Measurements from ENCODE around the gene IFT57.

IFT57 gene

DNA sequence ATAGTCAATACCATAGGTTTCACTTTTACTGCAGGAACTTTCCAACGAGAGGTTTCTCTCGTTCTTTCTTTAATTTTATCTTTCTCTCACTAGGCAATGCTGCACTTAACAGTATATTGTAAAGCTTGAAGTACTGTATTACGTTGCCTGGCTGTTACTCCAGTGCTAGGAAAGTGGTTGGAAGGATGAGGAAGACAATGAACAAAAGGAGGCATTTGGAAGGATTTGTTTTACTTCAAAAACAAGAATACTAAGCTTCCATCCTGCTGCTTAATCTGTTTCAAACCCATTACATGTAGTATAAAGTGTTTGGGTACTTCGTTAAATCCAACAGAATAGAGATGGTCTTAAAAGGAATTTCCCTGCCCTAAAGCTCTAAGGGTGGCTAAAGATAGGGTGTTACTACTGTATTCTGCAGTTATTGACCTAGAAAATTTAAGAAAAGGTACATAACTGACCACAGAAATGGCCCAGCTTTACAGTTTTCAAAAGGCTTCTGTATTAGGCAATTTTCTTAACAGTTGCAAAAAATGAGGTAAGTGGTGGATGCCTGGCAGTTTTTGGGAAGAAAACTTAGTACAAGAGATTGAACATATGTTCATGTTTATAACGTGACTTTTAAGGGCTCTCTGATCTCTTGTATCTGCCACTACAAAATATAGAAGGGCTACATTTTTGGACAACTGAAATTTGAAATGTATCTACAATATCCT lies 785 bp upstream of the IFT57 start:
- 29 to 52% methylated on average over 2 to 5 of the region's 5 CpGs for WGBS, 2 experiments
- Histone ChIP-seq H3K36me3 (ENCODE audit: control insufficient read depth, insufficient read depth, low read length) (no peaks in the 10 kb centered on the region), H3K4me1 (ENCODE audit: control insufficient read depth, insufficient read depth, low read length) (peaks cover 27% of the 10 kb centered on the region), H3K27me3 (ENCODE audit: control insufficient read depth, insufficient read depth, low read length, poor library complexity, severe bottlenecking) (peaks cover 10% of the 10 kb centered on the region), H3K27ac (ENCODE audit: insufficient read depth, low read depth, low read length, poor library complexity, severe bottlenecking) (peak overlapping the region; percentile 76), H3K4me3 (ENCODE audit: insufficient read depth, low read depth, low read length) (peak overlapping the region; percentile 43), H3K9me3 (ENCODE audit: control insufficient read depth, low read length) (no peaks in the 10 kb centered on the region)

DNA sequence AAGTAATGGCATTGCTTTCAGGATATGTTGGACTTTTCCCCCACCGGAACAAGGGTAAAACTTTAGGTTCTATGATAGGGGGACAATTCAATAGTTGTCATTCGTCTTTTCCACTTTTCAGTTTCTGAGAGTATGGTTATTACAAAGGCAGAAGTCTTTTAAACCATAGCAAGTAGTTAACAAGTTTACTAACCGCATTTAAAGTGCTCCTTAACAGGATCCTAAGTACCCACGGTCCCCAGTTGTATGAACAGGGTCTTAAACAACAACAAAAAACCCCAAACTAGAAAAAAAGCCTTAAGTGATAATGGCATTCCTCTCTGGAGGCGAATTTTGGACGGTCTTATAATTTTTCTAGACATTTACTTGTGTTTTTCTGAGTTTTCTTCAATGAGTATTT lies 831 bp downstream of the IFT57 start:
- no peaks in the 10 kb centered on the region for H3K36me3 ChIP-seq (ENCODE audit: control insufficient read depth, insufficient read depth, low read length)
- H3K9me3 ChIP-seq (ENCODE audit: control insufficient read depth, low read length): no peaks in the 10 kb centered on the region
- H3K27ac ChIP-seq (ENCODE audit: insufficient read depth, low read depth, low read length, poor library complexity, severe bottlenecking): no peak overlapping the region
- peak overlapping the region; percentile 59 for H3K4me3 ChIP-seq (ENCODE audit: insufficient read depth, low read depth, low read length)
- H3K27me3 ChIP-seq (ENCODE audit: control insufficient read depth, insufficient read depth, low read length, poor library complexity, severe bottlenecking): peaks cover 10% of the 10 kb centered on the region
- peaks cover 27% of the 10 kb centered on the region for H3K4me1 ChIP-seq (ENCODE audit: control insufficient read depth, insufficient read depth, low read length)
- WGBS, 2 experiments: 54 to 65% methylated on average over 4 to 6 of the region's 6 CpGs

GRCh38 chr3:108219336-108219735 lies 2.9 kb downstream of the IFT57 start:
- no peak overlapping the region for H3K27ac ChIP-seq (ENCODE audit: insufficient read depth, low read depth, low read length, poor library complexity, severe bottlenecking)
- no peak overlapping the region for H3K4me3 ChIP-seq (ENCODE audit: insufficient read depth, low read depth, low read length)
- peaks cover 10% of the 10 kb centered on the region for H3K27me3 ChIP-seq (ENCODE audit: control insufficient read depth, insufficient read depth, low read length, poor library complexity, severe bottlenecking)
- WGBS, 2 experiments: 86 to 96% methylated on average over 8 to 9 of the region's 9 CpGs
- H3K36me3 ChIP-seq (ENCODE audit: control insufficient read depth, insufficient read depth, low read length): no peaks in the 10 kb centered on the region
- no peaks in the 10 kb centered on the region for H3K9me3 ChIP-seq (ENCODE audit: control insufficient read depth, low read length)
- H3K4me1 ChIP-seq (ENCODE audit: control insufficient read depth, insufficient read depth, low read length): peaks cover 19% of the 10 kb centered on the region

DNA sequence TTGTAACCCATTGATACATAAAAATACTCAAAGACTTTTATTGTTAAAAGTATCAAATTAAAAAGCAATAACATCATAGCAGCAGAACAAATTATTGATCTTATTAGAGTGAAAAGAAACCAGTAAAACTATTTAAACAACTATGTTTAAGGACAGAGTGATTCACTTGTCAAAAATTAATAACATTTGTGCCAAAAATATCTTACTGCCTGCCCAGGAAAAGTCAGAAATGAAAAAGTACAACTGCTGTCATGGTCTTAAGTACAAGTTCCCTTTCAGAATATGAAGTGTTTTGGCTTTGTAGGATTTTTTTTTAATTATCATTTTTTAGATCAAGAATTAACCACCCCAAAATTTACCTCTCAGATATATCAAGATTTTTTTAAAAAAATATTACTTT lies 3.4 kb downstream of the IFT57 start:
- Histone ChIP-seq H3K4me1 (ENCODE audit: control insufficient read depth, insufficient read depth, low read length) (peaks cover 14% of the 10 kb centered on the region), H3K27ac (ENCODE audit: insufficient read depth, low read depth, low read length, poor library complexity, severe bottlenecking) (no peak overlapping the region), H3K9me3 (ENCODE audit: control insufficient read depth, low read length) (no peaks in the 10 kb centered on the region), H3K27me3 (ENCODE audit: control insufficient read depth, insufficient read depth, low read length, poor library complexity, severe bottlenecking) (peaks cover 6% of the 10 kb centered on the region), H3K36me3 (ENCODE audit: control insufficient read depth, insufficient read depth, low read length) (no peaks in the 10 kb centered on the region), H3K4me3 (ENCODE audit: insufficient read depth, low read depth, low read length) (no peak overlapping the region)

DNA sequence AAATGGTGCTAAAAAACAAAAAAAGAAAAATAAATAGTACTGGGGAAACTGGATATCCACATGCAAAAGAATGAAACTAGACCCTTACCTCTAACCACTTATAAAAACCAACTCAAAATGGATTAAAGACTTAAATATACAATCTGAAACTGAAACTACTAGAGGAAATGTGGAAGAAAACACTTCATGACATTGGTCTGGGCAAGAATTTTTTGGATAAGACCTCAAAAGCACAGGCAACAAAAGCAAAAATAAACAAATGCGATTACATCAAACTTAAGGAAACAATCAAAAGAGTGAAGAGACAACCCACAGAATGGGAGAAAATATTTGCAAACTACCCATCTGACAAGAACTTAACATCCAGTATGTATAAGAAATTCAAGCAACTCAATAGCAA lies 6.4 kb downstream of the IFT57 start:
- Histone ChIP-seq H3K4me1 (ENCODE audit: control insufficient read depth, insufficient read depth, low read length) (peaks cover 4% of the 10 kb centered on the region), H3K36me3 (ENCODE audit: control insufficient read depth, insufficient read depth, low read length) (peaks cover 7% of the 10 kb centered on the region), H3K27me3 (ENCODE audit: control insufficient read depth, insufficient read depth, low read length, poor library complexity, severe bottlenecking) (no peaks in the 10 kb centered on the region), H3K9me3 (ENCODE audit: control insufficient read depth, low read length) (no peaks in the 10 kb centered on the region), H3K27ac (ENCODE audit: insufficient read depth, low read depth, low read length, poor library complexity, severe bottlenecking) (no peak overlapping the region), H3K4me3 (ENCODE audit: insufficient read depth, low read depth, low read length) (no peak overlapping the region)
- WGBS, 2 experiments: 89 to 91% methylated on average over 1 of the region's 1 CpG

GRCh38 chr3:108209579-108209978 lies 12.6 kb downstream of the IFT57 start:
- H3K36me3 ChIP-seq (ENCODE audit: control insufficient read depth, insufficient read depth, low read length): peaks cover 7% of the 10 kb centered on the region
- H3K27me3 ChIP-seq (ENCODE audit: control insufficient read depth, insufficient read depth, low read length, poor library complexity, severe bottlenecking): no peaks in the 10 kb centered on the region
- no peaks in the 10 kb centered on the region for H3K4me1 ChIP-seq (ENCODE audit: control insufficient read depth, insufficient read depth, low read length)
- WGBS, 2 experiments: 92 to 95% methylated on average over 3 of the region's 3 CpGs
- H3K9me3 ChIP-seq (ENCODE audit: control insufficient read depth, low read length): no peaks in the 10 kb centered on the region
- H3K4me3 ChIP-seq (ENCODE audit: insufficient read depth, low read depth, low read length): no peak overlapping the region
- no peak overlapping the region for H3K27ac ChIP-seq (ENCODE audit: insufficient read depth, low read depth, low read length, poor library complexity, severe bottlenecking)

GRCh38 chr3:108208831-108209230 lies 13.4 kb downstream of the IFT57 start:
- Histone ChIP-seq H3K9me3 (ENCODE audit: control insufficient read depth, low read length) (no peaks in the 10 kb centered on the region), H3K4me3 (ENCODE audit: insufficient read depth, low read depth, low read length) (no peak overlapping the region), H3K4me1 (ENCODE audit: control insufficient read depth, insufficient read depth, low read length) (no peaks in the 10 kb centered on the region), H3K36me3 (ENCODE audit: control insufficient read depth, insufficient read depth, low read length) (peaks cover 7% of the 10 kb centered on the region), H3K27ac (ENCODE audit: insufficient read depth, low read depth, low read length, poor library complexity, severe bottlenecking) (no peak overlapping the region), H3K27me3 (ENCODE audit: control insufficient read depth, insufficient read depth, low read length, poor library complexity, severe bottlenecking) (no peaks in the 10 kb centered on the region)
- WGBS, 2 experiments: no CpG with 5 or more reads among the region's 1 CpG

DNA sequence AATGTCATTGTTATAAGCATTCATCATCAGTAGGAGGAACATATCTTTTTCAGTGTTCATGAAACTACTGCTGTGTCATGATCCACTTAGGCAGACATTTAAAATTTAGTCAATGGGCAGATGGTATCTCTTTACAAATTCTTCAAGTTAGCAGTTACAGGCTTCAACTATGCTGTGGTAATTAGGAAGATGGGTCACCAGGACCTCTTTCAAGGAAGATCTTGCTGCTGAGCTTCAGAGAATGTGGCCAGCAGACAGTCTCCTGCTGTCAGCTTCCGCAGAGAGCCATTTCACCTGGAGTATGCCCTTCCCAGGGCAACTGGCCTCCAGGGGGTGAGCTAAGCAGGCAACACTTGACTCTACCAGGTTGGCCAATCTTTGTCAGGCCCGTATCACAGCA lies 19.4 kb downstream of the IFT57 start:
- H3K9me3 ChIP-seq (ENCODE audit: control insufficient read depth, low read length): no peaks in the 10 kb centered on the region
- no peaks in the 10 kb centered on the region for H3K4me1 ChIP-seq (ENCODE audit: control insufficient read depth, insufficient read depth, low read length)
- WGBS, 2 experiments: 80 to 84% methylated on average over 2 of the region's 2 CpGs
- H3K27me3 ChIP-seq (ENCODE audit: control insufficient read depth, insufficient read depth, low read length, poor library complexity, severe bottlenecking): no peaks in the 10 kb centered on the region
- H3K4me3 ChIP-seq (ENCODE audit: insufficient read depth, low read depth, low read length): no peak overlapping the region
- H3K27ac ChIP-seq (ENCODE audit: insufficient read depth, low read depth, low read length, poor library complexity, severe bottlenecking): no peak overlapping the region
- H3K36me3 ChIP-seq (ENCODE audit: control insufficient read depth, insufficient read depth, low read length): no peaks in the 10 kb centered on the region

- H3K4me1 ChIP-seq (ENCODE audit: control insufficient read depth, insufficient read depth, low read length): no peaks in the 10 kb centered on the region
- WGBS, 2 experiments: 79 to 82% methylated on average over 4 of the region's 4 CpGs
- H3K36me3 ChIP-seq (ENCODE audit: control insufficient read depth, insufficient read depth, low read length): no peaks in the 10 kb centered on the region
- H3K27ac ChIP-seq (ENCODE audit: insufficient read depth, low read depth, low read length, poor library complexity, severe bottlenecking): no peak overlapping the region
- no peaks in the 10 kb centered on the region for H3K9me3 ChIP-seq (ENCODE audit: control insufficient read depth, low read length)
- no peaks in the 10 kb centered on the region for H3K27me3 ChIP-seq (ENCODE audit: control insufficient read depth, insufficient read depth, low read length, poor library complexity, severe bottlenecking)
- no peak overlapping the region for H3K4me3 ChIP-seq (ENCODE audit: insufficient read depth, low read depth, low read length)
Observed at GRCh38 chr3:108202080-108202479, 20.1 kb downstream of the IFT57 start.

DNA sequence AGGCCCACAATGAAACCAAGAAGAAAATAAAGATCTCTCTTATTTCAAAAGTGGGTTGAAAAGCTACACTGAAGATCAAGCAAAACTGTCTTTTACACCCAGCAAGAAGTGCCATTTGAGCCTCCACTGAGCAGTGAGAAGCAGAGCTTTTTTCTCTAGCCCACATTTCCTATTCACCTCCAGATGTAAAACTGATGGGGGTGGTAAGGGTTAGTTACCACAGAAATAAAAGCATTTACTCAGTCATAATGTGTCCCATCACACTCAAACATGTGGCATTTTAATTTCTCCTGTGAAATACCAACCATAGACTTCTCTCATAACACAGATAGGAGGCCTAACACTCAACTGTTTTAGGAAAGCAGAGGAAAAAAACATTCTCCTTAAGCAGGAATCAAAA lies 21.0 kb downstream of the IFT57 start:
- H3K36me3 ChIP-seq (ENCODE audit: control insufficient read depth, insufficient read depth, low read length): no peaks in the 10 kb centered on the region
- no peaks in the 10 kb centered on the region for H3K9me3 ChIP-seq (ENCODE audit: control insufficient read depth, low read length)
- H3K27me3 ChIP-seq (ENCODE audit: control insufficient read depth, insufficient read depth, low read length, poor library complexity, severe bottlenecking): no peaks in the 10 kb centered on the region
- H3K4me1 ChIP-seq (ENCODE audit: control insufficient read depth, insufficient read depth, low read length): no peaks in the 10 kb centered on the region
- H3K4me3 ChIP-seq (ENCODE audit: insufficient read depth, low read depth, low read length): no peak overlapping the region
- H3K27ac ChIP-seq (ENCODE audit: insufficient read depth, low read depth, low read length, poor library complexity, severe bottlenecking): no peak overlapping the region

DNA sequence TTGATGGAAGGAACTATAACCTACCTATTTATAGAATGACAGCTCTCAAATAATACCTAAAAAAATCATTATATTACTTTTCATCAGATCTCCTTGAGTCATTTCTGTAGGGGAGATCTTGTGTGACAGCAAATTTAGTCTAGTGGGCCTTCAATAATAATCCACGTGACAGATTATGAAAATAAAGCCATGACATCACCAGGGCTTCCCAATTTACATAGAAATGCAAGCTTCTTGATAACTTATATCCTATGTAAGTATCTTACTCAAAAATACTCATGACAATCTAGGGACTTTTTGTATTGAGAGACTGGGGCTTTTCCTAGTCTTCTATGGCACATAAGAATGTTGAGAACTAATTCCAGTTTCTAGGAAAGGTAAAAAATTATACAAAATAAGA lies 21.6 kb downstream of the IFT57 start:
- H3K4me3 ChIP-seq (ENCODE audit: insufficient read depth, low read depth, low read length): no peak overlapping the region
- no peaks in the 10 kb centered on the region for H3K9me3 ChIP-seq (ENCODE audit: control insufficient read depth, low read length)
- no peaks in the 10 kb centered on the region for H3K27me3 ChIP-seq (ENCODE audit: control insufficient read depth, insufficient read depth, low read length, poor library complexity, severe bottlenecking)
- no peaks in the 10 kb centered on the region for H3K4me1 ChIP-seq (ENCODE audit: control insufficient read depth, insufficient read depth, low read length)
- H3K27ac ChIP-seq (ENCODE audit: insufficient read depth, low read depth, low read length, poor library complexity, severe bottlenecking): no peak overlapping the region
- 100% methylated on average over 1 of the region's 1 CpG for WGBS, 2 experiments
- no peaks in the 10 kb centered on the region for H3K36me3 ChIP-seq (ENCODE audit: control insufficient read depth, insufficient read depth, low read length)

All from ectodermal cell (in vitro differentiated cells).